NCI-H2081 treated with DMSO at 0.1 percent for 48 hours (cell line): ENCODE results near the gene CREB3L2.
"Not testable (repeated sequence)": the region's sequence is repeated elsewhere in the genome, so short reads cannot be mapped to it uniquely, and the experiment has no call there.

ENCODE experiments used
- DNase-seq: peaks from one replicate; lab custom pipeline; 2025; lab: John Stamatoyannopoulos, UW

CREB3L2 gene

DNA sequence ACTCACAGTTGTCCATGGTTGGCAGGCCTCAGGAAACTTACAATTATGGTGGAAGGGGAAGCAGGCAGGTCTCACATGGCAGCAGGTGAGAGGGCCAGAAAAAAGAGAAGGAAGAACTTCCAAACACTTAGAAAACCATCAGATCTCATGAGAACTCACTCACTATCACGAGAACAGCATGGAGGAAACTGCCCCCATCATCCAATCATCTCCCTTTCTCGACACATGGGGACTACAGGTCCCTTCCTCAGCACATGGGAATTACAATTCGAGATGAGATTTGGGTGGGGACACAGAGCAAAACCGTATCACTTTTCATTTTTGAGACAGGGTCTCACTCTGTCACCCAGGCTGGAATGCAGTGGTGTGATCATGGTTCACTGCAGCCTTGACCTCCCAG is 12.3 kb upstream of the CREB3L2 start:
- not testable (repeated sequence) for DNase-seq

DNA sequence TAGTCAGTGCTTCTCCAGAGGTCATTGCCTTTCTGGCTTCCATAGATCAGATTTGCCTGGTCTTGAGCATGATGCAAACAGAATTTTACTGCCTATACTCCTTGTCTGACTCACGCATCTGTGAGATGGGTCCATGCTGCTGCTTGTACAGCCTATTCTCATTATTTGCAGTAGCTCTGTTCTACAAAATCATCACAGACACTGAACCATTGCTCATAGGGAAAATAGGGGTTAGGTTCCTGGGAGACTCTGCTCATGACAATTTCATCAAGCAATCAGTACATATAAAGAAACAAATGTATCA is 7.4 kb upstream of the CREB3L2 start:
- DNase-seq = no peak

DNA sequence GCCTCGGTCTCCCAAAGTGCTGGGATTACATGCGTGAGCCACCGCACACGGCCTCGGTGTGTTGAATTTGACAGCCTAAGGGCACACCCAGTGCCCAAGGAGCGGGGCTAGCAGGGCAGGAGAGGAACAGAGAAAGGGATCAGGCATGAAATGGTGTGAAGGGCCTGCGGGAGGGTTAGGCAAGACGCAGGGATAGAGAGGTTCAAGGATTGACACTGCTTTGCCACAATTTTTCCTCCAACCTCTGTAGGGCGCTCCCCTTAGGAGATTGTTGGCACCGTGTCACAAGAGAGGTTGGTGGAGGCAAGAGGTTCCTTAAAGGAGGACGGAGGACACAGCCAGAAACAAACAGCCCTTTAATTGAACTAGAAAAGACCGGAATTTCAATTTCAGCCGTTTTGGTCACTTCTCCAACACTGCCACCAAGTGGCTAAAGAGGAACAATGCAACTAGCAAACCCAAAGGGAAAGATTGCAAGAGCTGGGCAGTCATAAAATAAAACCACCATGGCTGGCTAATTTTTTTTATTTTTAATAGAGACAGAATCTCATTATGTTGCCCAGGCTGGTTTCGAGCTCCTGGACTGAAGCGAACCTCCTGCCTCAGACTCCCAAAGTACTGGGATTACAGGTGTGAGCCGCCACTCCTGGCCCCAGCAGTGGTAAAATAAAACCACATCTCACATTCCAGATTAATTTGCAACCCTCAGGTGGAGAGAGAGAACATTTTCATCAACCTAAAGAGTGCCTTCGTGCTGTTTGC is 6.9 kb upstream of the CREB3L2 start:
- no peak for DNase-seq

DNA sequence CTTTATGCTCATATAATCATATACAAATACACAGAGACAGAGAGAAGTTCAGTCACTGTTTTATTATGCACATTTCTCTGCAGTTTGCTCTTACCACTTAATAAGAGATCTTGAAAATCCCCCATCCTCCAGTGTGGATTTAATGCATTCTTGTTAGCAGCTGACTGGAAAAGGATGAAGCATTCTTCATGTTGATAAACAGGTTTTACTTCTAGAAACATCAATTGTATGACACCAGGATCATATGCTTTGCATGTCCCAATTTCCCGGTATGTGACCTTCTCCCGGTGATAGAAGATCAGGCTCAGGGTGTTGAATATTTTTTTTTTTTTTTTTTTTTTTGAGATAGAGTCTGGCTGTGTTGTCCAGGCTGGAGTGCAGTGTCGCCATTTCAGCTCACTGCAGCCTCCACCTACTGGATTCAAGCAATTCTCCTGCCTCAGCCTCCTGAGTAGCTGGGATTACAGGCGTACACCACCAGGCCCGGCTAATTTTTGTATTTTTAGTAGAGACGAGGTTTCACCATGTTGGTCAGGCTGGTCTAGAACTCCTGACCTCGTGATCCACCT is 6.2 kb upstream of the CREB3L2 start:
- DNase-seq = no peak

DNA sequence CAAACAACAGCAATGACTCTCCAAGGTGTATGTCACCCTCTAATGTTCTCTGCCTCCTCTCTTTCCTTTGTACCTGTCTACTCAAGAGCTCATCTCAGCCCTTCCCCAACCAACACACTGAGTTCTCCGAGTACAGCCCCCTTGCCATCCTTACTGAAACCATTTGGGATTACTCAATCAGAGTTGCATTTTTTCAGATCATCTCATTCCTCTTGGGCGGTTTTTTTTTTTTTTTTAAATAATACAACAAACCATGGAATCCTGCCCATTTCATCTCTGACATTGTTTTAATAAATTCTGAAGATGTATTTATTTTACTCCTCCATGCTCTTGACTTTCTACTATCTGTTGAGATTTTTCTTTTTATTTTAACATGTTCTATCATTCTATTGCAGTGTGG is 4.2 kb upstream of the CREB3L2 start:
- no peak for DNase-seq

DNA sequence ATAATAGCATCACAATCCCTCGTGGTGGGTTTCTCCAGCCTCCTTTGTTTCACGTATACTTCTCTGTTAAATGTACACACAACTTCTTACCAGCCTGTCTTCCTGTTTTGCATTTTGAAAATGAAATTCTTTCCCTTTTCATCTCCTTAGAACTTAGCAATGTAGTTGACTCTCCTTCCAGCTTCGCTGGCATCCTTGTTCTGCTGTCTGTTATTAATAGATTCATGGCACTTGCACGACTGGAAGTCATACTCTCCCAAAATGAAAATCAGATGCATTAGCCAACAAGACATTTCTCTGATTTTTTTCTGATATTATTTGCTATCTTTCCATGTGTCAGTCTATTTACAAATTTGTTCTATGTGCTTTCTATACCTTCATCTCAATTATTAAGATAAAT is 3.0 kb upstream of the CREB3L2 start:
- no peak for DNase-seq

DNA sequence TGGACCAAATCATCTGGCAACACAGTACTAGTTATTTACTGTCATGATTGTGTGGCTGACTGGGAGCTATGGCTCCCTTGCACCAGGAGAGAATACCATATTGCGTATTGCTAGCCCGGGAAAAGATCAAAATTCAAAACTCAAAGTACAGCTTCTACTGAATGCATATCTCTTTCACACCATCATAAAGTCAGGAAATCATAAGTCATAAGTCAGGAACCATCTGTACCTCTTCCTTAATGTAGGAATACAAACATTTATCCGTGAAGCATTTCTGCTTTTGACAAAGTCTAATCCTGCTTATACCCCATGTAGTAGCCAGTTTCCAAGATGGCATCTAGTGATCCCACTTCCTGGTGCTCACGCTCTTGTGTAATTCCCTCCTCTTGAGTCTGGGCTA is 2.2 kb upstream of the CREB3L2 start:
- no peak for DNase-seq

DNA sequence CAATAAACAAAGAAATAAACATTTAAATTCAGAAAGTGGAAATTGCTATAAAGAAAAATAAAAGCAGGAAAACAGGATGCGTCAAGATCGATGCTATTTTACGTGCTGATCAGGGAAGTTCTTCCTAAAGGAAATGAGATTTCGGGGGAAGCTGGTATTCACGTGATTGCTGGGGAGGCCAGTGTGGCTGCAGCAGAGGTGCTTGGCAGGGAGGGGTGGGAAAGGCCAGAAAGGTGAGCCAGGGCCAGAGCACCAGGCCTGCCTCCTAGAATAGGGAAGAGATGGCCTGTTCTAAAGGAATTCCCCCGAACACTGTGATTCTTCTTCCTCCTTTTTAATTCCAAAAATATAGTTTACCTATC is 923 bp upstream of the CREB3L2 start:
- DNase-seq = no peak

DNA sequence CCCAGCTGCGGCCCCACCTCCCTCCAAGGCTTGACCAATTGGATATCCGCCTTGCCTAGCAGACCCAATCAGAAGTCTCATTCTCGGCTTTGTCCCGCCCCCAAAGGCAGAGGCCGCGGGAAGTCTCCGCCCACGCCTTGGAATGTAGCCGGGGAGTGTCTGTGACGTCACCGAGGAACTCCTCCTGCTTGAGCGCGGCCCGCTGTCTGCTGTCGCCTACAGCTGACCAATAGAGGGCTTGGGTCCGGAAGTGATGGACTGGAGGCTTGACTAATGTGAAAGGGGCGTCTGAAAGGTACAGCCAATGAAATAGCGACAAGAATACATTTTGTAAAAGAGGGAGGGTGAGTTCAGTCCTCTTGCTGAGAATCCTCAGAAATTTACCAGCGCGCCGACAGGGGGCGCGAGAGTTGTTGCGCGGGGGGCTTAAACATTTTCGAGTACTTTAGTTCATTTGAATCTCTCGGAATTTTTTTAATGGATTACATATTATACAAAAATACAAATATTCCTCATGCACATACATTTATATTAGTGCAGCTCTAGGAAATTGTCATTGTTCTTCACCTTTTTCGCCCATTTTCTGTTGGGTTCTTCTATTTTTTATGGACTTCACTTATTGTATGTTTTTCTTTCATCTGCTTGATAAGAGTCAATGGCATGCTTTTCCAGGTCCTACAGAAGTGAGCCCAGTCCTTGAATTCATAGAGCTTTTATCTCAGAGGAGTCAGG is 376 bp upstream of the CREB3L2 start:
- DNase-seq = peak; percentile 99

DNA sequence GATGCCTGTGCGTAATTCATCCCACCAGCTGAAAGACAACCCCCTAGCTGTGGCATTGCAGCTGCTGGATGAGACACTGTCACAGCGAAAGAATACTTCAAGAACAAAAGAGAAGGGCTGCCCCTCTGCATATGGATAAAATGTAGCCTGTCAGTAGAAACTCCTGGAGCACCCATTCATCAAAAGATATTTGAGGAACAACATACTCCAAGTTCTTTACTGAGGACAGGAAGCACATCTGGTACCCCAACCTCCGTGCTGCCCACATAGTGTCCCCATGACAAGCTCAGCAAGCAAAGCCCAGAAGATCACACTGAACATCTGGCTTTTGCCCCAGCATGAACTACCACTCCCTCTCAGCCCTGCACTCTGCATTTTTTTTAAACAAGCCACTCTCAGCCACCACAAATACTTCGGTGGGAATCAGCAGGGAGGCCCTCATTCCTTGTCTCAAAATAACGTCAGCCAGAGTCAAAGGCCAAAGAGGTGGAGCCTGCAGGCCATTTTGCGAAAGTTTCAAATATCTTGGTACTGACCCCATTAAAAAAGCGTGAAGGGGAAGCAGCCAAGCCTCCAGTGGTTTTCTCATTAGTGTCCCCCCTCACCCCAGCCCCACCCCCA is 1.7 kb downstream of the CREB3L2 start:
- DNase-seq = no peak

DNA sequence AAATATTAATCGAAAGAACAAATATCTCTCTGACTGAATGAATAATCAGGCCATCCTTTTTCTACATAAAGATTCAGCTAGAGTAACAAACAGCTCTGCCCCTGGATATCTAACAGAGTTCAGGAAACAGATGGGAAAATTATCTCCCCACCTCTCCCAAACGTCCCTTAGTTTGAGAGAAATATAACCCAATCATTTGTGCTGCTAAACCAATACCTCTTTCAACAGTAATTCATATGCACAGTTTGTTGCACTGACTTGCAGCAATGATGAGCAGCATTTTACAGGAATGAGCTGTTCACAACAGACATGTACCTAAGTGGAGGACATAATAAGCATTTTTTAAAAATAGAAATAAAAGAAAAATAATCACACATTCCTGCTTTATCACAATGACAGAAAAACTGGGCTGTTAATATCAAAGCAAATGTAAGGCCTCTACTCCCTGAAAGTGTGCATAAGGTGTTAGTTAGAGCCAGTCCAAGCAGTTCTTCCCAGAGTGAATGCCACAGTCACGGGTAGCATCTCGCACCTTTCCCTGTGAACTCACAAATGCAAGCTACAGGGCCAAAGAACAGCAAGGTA is 2.3 kb downstream of the CREB3L2 start:
- DNase-seq = no peak

DNA sequence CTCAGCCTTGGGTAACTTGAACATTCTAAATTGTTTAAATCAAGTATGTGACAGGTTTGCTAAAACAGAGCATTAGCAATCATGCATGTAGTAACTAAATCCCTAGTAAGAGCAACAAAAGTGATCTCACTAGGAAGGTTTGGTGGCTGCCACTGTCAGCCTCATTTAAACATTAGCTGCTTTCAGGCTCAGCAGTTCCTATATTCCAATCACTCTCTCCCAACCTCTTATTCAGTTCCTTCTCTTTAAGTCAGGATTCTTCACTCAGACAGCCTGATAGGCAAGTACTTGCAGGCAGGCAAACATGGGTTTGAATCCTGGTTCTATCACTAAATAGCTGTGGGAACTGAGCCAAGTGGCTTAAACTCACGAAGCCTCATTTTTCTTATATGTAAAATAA is 3.6 kb downstream of the CREB3L2 start:
- no peak for DNase-seq

DNA sequence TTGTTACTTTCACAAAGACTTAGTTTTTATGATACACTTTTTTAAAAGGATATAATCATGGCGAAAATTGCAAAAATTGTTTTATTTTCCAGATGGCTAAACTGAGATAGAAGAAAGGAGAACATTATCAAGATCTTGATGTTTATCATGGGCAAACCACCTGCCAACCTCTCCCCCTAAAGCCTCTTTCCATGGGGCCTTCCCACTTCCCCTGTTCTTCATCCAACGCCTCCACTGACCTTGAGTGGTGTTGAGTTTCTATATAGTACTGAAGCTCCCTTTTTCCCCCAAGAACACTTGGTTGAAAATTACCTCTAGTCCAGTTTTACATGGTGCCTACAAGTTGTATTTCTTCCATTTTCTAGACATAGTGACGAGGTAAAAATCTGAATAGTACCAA is 5.0 kb downstream of the CREB3L2 start:
- no peak for DNase-seq

DNA sequence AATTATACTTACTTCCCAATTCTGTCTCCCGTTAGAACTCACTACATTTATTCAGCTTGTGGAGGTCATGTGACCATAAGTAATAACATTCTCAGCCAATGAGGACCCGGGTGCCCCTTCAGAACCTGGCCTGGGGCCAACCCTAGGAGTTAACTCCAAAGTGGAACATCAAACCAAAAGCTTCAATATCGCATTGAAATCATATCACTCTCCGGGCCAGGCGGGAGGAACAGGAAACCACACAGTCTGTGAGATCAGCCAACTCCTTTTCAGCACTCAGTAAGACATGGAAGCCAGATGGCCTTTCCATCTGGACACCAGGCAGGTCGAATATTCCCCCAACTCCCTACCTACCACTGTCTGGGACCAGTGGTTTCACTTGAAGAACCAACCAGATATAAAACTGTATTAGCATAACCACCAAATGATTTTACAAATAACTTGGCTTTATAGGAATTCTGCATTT is 5.5 kb downstream of the CREB3L2 start:
- DNase-seq = no peak

DNA sequence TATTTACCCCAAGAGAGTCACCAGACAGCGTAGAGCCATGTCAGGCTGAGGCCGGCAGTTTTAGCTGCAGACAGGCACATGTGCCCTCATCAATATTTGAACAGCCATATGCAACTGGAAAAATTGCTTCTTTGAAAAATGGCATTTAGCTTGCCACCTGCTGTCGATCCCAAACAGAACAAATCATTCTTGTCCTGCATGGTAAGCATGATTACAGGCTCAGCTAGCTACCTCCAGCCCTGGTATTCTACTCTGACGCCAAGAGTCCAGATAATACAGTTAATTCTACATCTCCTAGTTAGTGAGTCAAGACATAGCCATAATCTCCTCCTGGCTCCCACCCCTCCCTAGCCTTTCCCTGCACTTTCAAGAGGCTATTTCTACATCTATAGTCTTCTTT is 7.7 kb downstream of the CREB3L2 start:
- peak; percentile 16 for DNase-seq

DNA sequence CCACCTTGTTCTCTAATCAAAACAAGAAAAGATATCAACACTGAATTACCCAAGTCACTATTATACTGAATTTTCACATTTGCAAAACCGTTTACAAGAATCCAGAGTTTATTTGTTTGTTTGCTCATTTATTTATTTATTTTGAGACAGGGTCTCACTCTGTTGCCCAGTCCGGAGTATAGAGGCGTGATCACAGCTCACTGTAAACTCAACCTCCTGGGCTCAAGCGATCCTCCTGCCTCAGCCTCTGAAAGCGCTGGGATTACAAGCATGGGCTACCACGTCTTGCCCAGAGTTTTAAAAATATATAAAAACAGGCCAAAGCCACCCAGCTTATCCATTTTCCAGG is 8.5 kb downstream of the CREB3L2 start:
- DNase-seq = no peak

DNA sequence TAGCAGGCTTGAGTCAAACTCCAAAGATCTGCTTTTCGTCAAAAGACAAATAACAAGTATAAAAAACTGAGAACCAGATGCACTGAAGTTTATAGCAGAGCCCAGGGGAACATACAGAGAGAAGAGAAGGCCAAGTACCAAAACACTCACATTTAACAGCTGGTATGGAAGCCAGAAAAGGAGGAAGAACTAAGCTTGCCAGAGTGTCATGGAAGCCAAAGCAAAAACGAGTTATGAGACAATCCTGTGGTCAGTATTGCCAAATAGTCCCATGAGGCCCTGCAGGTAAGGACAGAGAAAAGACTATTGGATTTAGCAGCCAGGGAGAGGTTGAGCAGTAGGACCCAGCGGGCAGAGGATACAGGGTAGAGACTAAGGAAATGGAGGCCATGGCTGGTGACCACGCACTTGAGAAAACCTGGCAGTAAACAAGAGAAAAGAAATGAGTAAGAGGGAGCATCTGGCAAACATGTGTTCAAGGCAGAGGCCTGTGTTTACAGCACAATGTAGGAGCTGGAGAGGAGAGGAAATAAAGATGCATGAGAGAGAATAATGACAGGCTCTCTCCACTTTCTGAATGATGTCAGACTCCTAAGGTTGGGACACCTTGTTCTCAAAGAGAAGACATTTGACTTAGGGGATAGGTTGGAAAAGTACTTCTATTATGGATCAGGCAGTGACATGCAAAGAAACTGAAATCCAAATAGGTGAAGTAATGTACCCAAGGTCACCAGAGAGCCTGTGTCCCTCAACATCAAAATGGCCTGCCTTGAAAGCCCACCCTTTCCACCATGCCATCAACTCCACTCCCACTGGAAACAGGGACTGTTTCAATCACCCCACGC is 9.1 kb downstream of the CREB3L2 start:
- no peak for DNase-seq

DNA sequence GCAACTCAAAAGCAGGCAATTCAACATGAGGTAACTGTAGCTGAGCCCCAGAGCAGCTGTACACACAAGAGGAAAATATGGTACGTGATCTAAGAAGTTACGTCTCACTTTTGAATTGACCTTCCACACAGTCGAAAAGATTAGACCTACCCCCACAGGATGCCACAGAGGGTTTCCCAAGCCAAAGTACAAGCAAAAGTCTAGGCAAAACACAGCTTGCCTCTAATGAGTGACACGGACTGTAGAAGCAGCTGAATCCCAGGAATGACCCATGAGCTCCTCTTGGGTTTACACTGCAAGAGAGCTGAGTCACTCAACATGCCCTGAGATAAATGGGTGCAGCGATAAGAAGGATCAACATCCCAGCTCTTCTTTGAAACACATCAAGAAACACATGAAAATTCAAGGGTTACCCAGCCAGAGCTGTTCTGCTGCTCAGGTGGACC is 9.8 kb downstream of the CREB3L2 start:
- no peak for DNase-seq

DNA sequence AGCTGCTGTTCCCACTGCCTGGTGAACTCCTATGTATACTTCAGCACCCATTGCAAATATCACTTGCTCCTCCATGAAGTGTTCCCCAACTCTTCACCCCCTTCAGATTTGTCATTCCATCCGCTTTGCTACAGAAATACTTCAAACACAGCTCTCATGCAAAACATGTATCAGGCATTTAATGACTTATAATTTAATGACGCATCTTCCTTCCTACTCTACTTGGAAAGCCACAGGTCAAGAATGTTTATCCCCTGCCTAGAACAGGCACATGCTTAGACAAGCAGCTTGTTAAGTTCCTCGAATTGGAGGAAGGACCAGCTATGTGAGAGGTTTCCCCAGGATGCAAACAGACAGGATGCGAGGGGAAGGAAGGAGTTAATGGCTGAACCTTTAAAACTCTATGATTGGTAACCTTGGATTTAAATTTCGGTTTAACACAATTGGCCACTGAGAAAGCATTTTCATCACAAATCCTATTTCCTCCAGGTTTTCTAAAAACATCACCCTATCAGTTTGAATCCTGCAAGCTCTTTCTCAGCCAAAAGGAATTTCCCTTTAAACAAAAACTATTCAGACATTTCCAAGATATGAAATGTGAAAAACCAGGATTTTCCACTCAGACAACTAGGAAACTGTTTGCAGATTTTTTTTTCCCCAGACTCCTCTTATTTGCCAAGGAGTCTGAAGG is 11.5 kb downstream of the CREB3L2 start:
- no peak for DNase-seq

DNA sequence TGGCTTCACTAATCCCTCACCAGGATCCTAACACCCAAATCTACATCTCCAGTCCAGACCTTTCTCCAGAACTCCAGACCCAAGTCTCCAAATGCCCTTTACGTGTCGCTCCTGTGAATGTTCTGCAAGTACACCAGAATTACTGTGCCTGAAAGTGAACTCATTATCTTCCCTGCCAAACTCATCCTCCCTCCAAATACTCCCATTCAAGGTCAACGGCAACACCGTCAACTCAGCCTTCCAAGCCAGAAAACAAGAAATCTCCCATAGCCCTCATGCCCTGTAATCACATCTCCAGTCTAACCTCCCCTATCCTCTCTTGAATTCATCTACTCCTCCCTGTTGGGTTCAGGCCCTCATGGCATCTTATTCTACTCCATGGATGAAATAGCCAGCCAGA is 12.3 kb downstream of the CREB3L2 start:
- no peak for DNase-seq

DNA sequence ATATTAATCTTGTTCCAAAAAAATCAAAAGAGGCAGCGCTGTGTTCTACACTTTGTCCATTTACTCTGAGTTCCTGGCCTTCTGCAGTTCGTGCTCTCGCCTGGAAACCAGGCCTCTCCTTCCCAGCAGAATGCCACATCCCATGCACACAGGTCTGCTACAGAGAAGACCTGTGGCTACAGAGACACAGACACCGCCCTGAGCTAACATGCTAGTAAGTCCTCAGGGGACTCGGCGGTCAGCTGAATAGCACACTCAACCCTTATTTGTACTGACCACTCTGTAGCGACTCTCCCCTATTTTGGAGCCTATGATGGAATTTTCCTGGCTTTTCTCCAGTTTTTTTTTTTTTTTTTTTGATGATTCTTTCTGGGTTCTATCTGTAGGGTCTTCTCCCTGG is 12.8 kb downstream of the CREB3L2 start:
- no peak for DNase-seq
